HEK293T (cell line): ENCODE data around the gene APBA1.

ENCODE experiments used
- CTCF ChIA-PET: fragments of 350-600 bp; formaldehyde crosslinking; extraction: SDS; loops from one replicate; lab custom pipeline; 2021; ENCODE audit warnings: antibody characterized with exemption, inconsistent platforms; lab: Yijun Ruan, JAX
- POLR2A ChIA-PET: fragments of 350-600 bp; formaldehyde crosslinking; extraction: SDS; loops from one replicate; lab custom pipeline; 2020; ENCODE audit warnings: antibody characterized with exemption, inconsistent platforms; lab: Yijun Ruan, JAX
- DNase-seq: peaks from one replicate; pipeline ENCODE4 v3.0.0; 2012; ENCODE audit warnings: mixed read lengths; ENCODE audit errors: extremely low spot score
- ARNT ChIP-seq: fragments of 450-650 bp; IDR thresholded peaks from 2 replicates; pipeline ENCODE4 v1.6.1; 2017; ENCODE audit warnings: mild to moderate bottlenecking
- BHLHE40 ChIP-seq: fragments of 450-650 bp; IDR thresholded peaks from 2 replicates; pipeline ENCODE4 v1.6.1; 2016; ENCODE audit warnings: mild to moderate bottlenecking, moderate library complexity, borderline replicate concordance
- CTBP1 ChIP-seq: fragments of 450-650 bp; IDR thresholded peaks from 2 replicates; pipeline ENCODE4 v1.6.1; 2016; ENCODE audit warnings: borderline replicate concordance
- ELF4 ChIP-seq: fragments of 450-650 bp; IDR thresholded peaks from 2 replicates; pipeline ENCODE4 v1.6.1; 2017; ENCODE audit warnings: antibody characterized with exemption
- FOXA1 ChIP-seq: fragments of 450-650 bp; IDR thresholded peaks from 2 replicates; pipeline ENCODE4 v1.6.1; 2016; ENCODE audit warnings: mild to moderate bottlenecking
- FOXK2 ChIP-seq: fragments of 450-650 bp; IDR thresholded peaks from 2 replicates; pipeline ENCODE4 v1.6.1; 2016; ENCODE audit warnings: mild to moderate bottlenecking
- FOXM1 ChIP-seq: fragments of 450-650 bp; IDR thresholded peaks from 2 replicates; pipeline ENCODE4 v1.6.1; 2017; ENCODE audit warnings: mild to moderate bottlenecking, borderline replicate concordance
- HDGF ChIP-seq: fragments of 450-650 bp; IDR thresholded peaks from 2 replicates; pipeline ENCODE4 v1.6.1; 2017; ENCODE audit warnings: antibody characterized with exemption, borderline replicate concordance
- L3MBTL2 ChIP-seq: fragments of 450-650 bp; conservative IDR thresholded peaks from 2 replicates; pipeline ENCODE4 v1.6.1; 2016; ENCODE audit warnings: mild to moderate bottlenecking
- LEF1 ChIP-seq: fragments of 450-650 bp; IDR thresholded peaks from 2 replicates; pipeline ENCODE4 v1.6.1; 2017; ENCODE audit warnings: mild to moderate bottlenecking, borderline replicate concordance
- NFRKB ChIP-seq: fragments of 450-650 bp; IDR thresholded peaks from 2 replicates; pipeline ENCODE4 v1.6.1; 2016; ENCODE audit warnings: mild to moderate bottlenecking, moderate library complexity
- SP1 ChIP-seq: fragments of 450-650 bp; IDR thresholded peaks from 2 replicates; pipeline ENCODE4 v1.6.1; 2017
- SUZ12 ChIP-seq: fragments of 450-650 bp; IDR thresholded peaks from 2 replicates; pipeline ENCODE4 v1.6.1; 2016; ENCODE audit warnings: mild to moderate bottlenecking
- TARDBP ChIP-seq: fragments of 450-650 bp; IDR thresholded peaks from 2 replicates; pipeline ENCODE4 v1.6.1; 2016
- ZNF384 ChIP-seq: fragments of 450-650 bp; IDR thresholded peaks from 2 replicates; pipeline ENCODE4 v1.6.1; 2016
- TF ChIP-seq, protein P1 (sequence below): fragments of 450-650 bp; IDR thresholded peaks from 2 replicates; pipeline ENCODE4 v1.6.1; 2016

APBA1 gene

GRCh38 chr9:69516353-69517322, 155.5 kb downstream of the APBA1 start:
- no peak for TF ChIP-seq LEF1
- TF ChIP-seq FOXM1: no peak
- no peak for TF ChIP-seq HDGF
- no peak for TF ChIP-seq CTBP1
- no peak for TF ChIP-seq BHLHE40
- no peak for TF ChIP-seq NFRKB
- no peak for TF ChIP-seq SUZ12
- no peak for TF ChIP-seq SP1
- no peak for TF ChIP-seq ZNF384
- TF ChIP-seq ELF4: no peak
- no peak for TF ChIP-seq TARDBP
- no peak for TF ChIP-seq ARNT
- TF ChIP-seq FOXK2: no peak
- no peak for TF ChIP-seq FOXA1
- TF ChIP-seq, protein P1, sequence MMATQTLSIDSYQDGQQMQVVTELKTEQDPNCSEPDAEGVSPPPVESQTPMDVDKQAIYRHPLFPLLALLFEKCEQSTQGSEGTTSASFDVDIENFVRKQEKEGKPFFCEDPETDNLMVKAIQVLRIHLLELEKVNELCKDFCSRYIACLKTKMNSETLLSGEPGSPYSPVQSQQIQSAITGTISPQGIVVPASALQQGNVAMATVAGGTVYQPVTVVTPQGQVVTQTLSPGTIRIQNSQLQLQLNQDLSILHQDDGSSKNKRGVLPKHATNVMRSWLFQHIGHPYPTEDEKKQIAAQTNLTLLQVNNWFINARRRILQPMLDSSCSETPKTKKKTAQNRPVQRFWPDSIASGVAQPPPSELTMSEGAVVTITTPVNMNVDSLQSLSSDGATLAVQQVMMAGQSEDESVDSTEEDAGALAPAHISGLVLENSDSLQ: no peak
- no peak for TF ChIP-seq L3MBTL2
- POLR2A ChIA-PET: no interaction called here
- CTCF ChIA-PET: no interaction called here
- no peak for DNase-seq

DNA sequence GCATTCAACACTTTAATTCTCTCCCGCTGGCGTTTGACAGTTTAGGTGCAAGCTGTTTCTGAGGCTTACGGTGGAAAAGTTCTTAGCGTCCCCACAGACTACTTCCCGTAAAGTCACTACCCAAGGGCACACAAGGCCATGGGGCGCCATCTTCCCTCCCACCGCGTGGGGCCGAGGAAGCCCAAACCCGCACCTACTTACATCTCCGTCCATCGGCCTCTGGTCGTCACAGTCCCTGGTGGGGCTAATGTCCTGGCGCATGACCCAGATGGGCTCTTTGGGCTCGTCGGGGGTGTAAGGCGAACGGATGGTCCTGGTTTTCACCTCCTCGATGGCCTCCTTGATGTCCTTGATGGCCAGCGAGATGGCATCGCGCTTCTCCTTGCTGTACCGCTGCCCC, 156.4 kb downstream of the APBA1 start:
- DNase-seq: no peak
- POLR2A ChIA-PET: no interaction called here
- CTCF ChIA-PET: no interaction called here
- TF ChIP-seq CTBP1 (no peak), BHLHE40 (no peak), FOXA1 (no peak), HDGF (no peak), FOXK2 (no peak), SP1 (no peak)

DNA sequence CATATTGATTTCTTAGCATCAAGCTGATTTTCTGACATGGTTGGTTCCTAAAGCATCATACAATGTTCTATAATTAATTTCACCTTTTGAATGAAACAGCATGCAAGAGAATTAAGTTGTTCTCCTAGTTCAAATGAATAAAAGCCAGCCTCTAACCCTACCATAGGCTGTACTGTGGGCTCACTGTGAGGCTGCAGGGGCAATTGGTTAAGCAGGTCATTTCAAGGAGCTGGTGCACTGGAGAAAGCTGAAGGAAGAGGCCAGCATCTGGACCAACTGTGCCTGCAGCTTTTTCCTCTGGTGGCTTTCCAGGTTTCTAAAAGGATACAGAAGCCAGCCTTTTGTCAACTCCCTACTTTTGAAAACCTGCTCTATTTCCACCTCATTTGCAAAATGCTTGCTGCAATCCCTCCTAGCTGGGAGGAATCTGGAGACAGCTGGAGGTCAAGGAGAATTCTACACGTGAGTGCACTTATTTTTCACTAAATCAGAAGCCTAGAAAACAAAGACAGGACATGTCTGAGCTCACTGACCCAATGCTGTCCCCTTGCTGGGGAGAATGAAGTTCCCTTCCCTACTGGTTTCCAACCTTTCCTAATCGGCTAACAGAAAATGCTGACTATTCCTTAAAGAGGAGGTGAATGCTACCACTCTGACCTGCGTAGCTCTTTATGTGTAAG, 158.9 kb downstream of the APBA1 start:
- TF ChIP-seq TARDBP (no peak), CTBP1 (no peak), SP1 (no peak), FOXK2 (no peak), ELF4 (no peak), SUZ12 (no peak), BHLHE40 (no peak), ARNT (no peak), HDGF (no peak), LEF1 (no peak), L3MBTL2 (no peak), FOXA1 (no peak), FOXM1 (no peak), NFRKB (no peak), ZNF384 (no peak)
- TF ChIP-seq, protein P1: no peak
- DNase-seq: no peak
- ChIA-PET POLR2A (no interaction called here), CTCF (no interaction called here)

DNA sequence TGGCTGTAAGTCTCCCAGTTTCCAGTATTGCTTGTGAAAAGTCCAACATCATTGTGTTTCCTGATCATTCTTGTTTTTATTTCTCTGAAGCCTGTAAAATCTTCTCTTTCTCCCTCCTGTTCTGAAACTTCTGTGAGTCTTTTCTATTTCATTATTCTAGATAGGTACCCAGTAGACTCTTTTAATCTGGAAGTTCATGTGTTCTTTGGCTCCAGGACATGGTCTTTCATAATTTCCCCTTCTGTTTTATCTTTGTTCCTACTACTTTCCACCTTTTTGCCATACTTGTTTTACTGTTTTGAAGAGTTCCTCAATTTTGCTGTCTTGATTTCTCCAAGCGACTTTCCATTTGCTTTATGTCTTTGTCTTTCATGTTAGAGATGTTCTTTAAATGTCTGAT, 168.1 kb downstream of the APBA1 start:
- ChIA-PET POLR2A (no interaction called here), CTCF (no interaction called here)

GRCh38 chr9:69502671-69503301, 169.4 kb downstream of the APBA1 start:
- DNase-seq: no peak
- CTCF ChIA-PET: no interaction called here
- POLR2A ChIA-PET: no interaction called here
- TF ChIP-seq CTBP1 (no peak), BHLHE40 (no peak), FOXK2 (no peak), TARDBP (no peak), SUZ12 (no peak), ZNF384 (no peak), LEF1 (no peak)
- TF ChIP-seq, protein P1: no peak

More for the DNA sequence above, 168.1 kb downstream of the APBA1 start:
- DNase-seq: no peak
- TF ChIP-seq SP1 (no peak), BHLHE40 (no peak), FOXM1 (no peak), ELF4 (no peak), FOXK2 (no peak), ARNT (no peak), TARDBP (no peak)
